Mucosa of descending colon (tissue), 3 donors: Measurements from ENCODE around the gene MAST4. TPM values are rescaled to one million over a fixed set of nuclear protein-coding genes. Genes with fewer than 3 reads are reported as not detected.

ENCODE experiments used
- ATAC-seq: fragments of 200-7000 bp; cut with Tn5 transposase; one replicate; pipeline ENCODE4 v1.9.1; 2020; ENCODE audit warnings: mild to moderate bottlenecking, moderate library complexity
- DNase-seq, 3 donors: peaks; one replicate each; pipeline ENCODE4 v3.0.0-alpha.2; 2020
- H3K36me3 ChIP-seq: fragments of 200-600 bp; one replicate; pipeline ENCODE4 v1.8.0; 2021; ENCODE audit warnings: low read depth, mild to moderate bottlenecking
- H3K4me1 ChIP-seq: fragments of 200-600 bp; one replicate; pipeline ENCODE4 v1.8.0; 2021; ENCODE audit warnings: low read depth, mild to moderate bottlenecking
- H3K4me3 ChIP-seq: fragments of 200-600 bp; one replicate; pipeline ENCODE4 v1.8.0; 2021; ENCODE audit warnings: mild to moderate bottlenecking
- H3K9me3 ChIP-seq: fragments of 200-600 bp; one replicate; pipeline ENCODE4 v1.8.0; 2021; ENCODE audit warnings: mild to moderate bottlenecking
- CTCF ChIP-seq: fragments of 200-600 bp; IDR thresholded peaks from one replicate; pipeline ENCODE4 v1.8.0; 2022; ENCODE audit warnings: antibody characterized with exemption, mild to moderate bottlenecking
- intact Hi-C, 2 donors: fragments of 100-400 bp; cut with DNase I in 1 of 2; cut with micrococcal nuclease in 1 of 2; formaldehyde crosslinking; loops; one replicate each; pipeline versions ENCODE4 v1.11.0 to v1.11.1; 2022; cut with DNase I, micrococcal nuclease
- total RNA-seq, 3 donors: library from RNA; stranded (reverse); fragmentation: NEBNext Ultra II Directional in 2 of 3; extraction: Animal tissue kit (Norgen Biotek cat#: 25700) in 2 of 3; gene quantifications; one replicate each; pipeline versions ENCODE4 v1.2.1 to v1.2.4, GENCODE V29; 2021 to 2023
- donor health status: DM: no; HTN: no; CAD: no; lungs with moderate emphysema.
- donor health status: DM: no; HTN: no; CAD: no.
- donor health status: DM: no; HTN: yes; CAD: no.

MAST4 gene
- total RNA-seq, 3 donors from 2014 or later, result 16.2 to 34.0 (median 22.5) TPM

DNA sequence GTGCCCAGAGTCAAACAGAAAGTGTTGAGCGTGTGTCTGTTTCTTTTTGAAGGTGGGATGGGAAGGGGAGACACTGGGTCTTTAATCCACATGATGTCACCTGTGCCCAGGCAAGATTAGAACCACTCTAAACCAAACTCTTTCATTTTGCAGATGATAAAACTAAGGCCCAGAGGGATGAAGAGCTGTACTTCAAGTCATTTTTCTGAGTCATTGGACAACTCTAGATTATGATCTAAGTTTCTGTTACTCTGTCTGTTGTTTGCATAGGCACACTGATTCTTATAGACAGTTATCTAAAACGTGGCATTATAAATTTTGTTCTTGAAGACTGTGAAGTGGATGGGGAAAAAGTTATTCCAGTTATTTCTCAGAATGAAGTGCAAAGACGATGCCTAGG is 48.8 kb downstream of the MAST4 start:
- intact Hi-C loops, result no loop called here
- Histone ChIP-seq H3K4me3 (no peak overlapping the region), H3K36me3 (no peaks in the 10 kb centered on the region), H3K4me1 (no peaks in the 10 kb centered on the region), H3K9me3 (no peaks in the 10 kb centered on the region)
- TF ChIP-seq CTCF, result no peak
- ATAC-seq, result no peak
- no peak for DNase-seq

- no peak overlapping the region for H3K4me3 ChIP-seq
- DNase-seq (no peak), ATAC-seq (no peak)
- H3K4me1 ChIP-seq, result no peaks in the 10 kb centered on the region
- no peaks in the 10 kb centered on the region for H3K36me3 ChIP-seq
- intact Hi-C loops, result no loop called here
- no peaks in the 10 kb centered on the region for H3K9me3 ChIP-seq
- TF ChIP-seq CTCF, result no peak
These were observed 50.4 kb downstream of the MAST4 start for GRCh38 chr5:66646570-66646969.

- DNase-seq (no peak), ATAC-seq (no peak)
- no peak overlapping the region for H3K4me3 ChIP-seq
- intact Hi-C loops, result no loop called here
- TF ChIP-seq CTCF, result no peak
- H3K36me3 ChIP-seq, result no peaks in the 10 kb centered on the region
- H3K9me3 ChIP-seq, result no peaks in the 10 kb centered on the region
- H3K4me1 ChIP-seq, result no peaks in the 10 kb centered on the region
These were observed 51.1 kb downstream of the MAST4 start for GRCh38 chr5:66647146-66647856.

GRCh38 chr5:66652818-66653217 is 56.6 kb downstream of the MAST4 start:
- H3K9me3 ChIP-seq, result no peaks in the 10 kb centered on the region
- DNase-seq (no peak), ATAC-seq (no peak)
- no peak overlapping the region for H3K4me3 ChIP-seq
- no peak for TF ChIP-seq CTCF
- no peaks in the 10 kb centered on the region for H3K36me3 ChIP-seq
- intact Hi-C loops, result no loop called here
- no peaks in the 10 kb centered on the region for H3K4me1 ChIP-seq

GRCh38 chr5:66653325-66653724 is 57.1 kb downstream of the MAST4 start:
- no peak for ATAC-seq
- DNase-seq, result no peak
- no peak for TF ChIP-seq CTCF
- H3K4me3 ChIP-seq, result no peak overlapping the region
- intact Hi-C loops, result no loop called here
- no peaks in the 10 kb centered on the region for H3K9me3 ChIP-seq
- H3K4me1 ChIP-seq, result no peaks in the 10 kb centered on the region
- H3K36me3 ChIP-seq, result no peaks in the 10 kb centered on the region
